GM19395 (cell line): ENCODE data around the gene LMO4.

Experiments used
- ATAC-seq: cut with Tn5 transposase; IDR thresholded peaks from one replicate; pipeline ENCODE4 v1.9.1; 2021; ENCODE audit warnings: mild to moderate bottlenecking, moderate library complexity; ENCODE audit not compliant: unreplicated experiment

LMO4 gene

GRCh38 chr1:87328272-87329050 is at the start of gene LMO4:
TSS of gene LMO4 (plus strand) at chr1:87328880. CDS start at chr1:87332016, 3,136 bp downstream.
- ATAC-seq = peak; percentile 77

DNA sequence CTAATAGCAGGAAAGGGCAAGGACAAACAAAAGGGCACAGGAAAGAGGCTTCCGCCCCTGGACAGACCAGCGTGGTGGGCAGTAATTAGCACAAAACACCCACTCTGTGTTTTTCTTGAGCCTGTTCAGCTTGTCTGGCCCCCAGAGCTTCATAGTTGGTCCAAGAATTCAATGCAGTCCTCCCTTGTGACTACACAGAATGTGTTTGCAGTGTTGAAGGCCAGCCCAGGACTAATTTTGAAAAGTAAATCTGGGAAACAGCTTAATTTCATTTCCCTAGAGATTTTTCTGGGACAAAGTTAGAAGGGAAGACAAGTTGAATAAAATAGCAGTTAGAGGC is 49.2 kb upstream of the LMO4 start:
- no peak for ATAC-seq

- ATAC-seq = no peak
Observed at GRCh38 chr1:87279966-87280535, 48.6 kb upstream of the LMO4 start.

DNA sequence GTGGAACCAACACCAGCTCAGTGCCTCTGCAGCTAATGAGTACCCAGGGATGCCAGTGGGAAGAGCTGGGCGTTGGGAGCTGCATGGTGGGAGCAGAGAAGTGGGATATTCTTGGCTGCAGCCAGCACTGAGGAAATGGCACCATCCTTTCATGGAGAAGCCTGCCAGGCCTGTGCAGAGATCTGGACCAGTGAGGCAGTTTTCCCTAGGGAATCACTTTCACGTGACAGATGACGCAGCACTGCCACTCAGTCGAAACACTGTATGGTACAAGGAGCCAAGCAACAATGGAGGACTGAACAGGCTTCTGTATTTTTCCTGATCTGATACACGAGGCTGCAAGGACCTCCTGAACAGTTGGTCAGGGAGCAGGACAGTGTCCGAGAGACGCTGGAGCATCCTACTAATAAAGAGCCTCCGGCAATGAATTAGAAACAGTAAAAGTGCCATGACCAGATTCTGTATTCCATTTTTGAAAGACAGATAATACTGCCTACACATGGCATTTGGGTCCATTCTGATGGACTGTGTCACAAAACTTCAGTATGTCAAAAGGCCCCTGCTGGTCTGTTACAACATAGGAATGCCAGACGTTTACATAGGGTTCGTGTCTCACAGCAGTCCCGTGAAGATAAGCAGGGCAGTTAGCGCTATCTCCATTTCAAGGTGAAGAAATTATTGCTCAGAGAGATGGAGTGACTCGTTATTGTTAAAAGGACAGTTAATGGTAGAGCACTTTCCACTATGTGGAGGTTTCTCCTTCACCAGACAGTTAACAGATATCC is 44.0 kb upstream of the LMO4 start:
- ATAC-seq = no peak

- no peak for ATAC-seq
Observed at GRCh38 chr1:87291107-87291506, 37.6 kb upstream of the LMO4 start.

DNA sequence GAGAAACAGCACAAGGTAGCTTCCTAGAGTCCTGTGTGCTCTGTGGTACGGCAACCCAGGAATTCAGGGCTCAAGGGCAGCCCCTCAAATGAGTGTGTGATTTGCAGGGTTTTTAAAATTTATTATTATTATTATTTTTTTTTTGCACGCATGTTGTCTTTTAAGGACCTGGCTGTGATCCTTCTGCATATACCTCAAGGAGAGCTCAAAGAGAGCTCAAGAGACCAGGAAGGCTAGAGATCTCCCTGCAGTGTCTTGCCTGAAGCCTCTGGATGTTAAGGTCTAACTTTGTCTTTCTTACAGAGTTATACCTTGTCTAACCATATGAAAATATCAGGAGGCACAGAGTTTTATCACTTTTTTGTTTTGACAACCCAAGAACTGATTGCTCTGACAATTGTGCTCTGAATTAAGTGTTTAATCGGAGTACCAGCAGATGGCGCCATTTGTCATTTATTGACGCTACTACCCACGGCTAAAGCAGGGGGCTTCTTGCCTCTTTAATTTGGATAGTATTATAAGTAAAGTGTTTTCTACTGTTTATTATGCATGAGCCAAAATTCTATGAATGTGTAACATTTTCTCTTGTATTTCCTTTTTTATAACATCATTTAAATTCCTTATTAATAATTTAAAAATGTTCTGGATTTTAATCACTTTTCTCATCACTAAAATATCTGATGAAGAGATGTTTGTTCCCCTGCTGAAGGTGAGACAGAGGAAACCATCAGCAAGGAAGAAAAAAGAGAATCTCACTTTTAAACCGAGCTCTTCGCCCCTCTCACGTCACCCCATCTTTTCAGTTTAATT is 35.8 kb upstream of the LMO4 start:
- no peak for ATAC-seq

- ATAC-seq = no peak
Observed at GRCh38 chr1:87294633-87295032, 34.0 kb upstream of the LMO4 start.

DNA sequence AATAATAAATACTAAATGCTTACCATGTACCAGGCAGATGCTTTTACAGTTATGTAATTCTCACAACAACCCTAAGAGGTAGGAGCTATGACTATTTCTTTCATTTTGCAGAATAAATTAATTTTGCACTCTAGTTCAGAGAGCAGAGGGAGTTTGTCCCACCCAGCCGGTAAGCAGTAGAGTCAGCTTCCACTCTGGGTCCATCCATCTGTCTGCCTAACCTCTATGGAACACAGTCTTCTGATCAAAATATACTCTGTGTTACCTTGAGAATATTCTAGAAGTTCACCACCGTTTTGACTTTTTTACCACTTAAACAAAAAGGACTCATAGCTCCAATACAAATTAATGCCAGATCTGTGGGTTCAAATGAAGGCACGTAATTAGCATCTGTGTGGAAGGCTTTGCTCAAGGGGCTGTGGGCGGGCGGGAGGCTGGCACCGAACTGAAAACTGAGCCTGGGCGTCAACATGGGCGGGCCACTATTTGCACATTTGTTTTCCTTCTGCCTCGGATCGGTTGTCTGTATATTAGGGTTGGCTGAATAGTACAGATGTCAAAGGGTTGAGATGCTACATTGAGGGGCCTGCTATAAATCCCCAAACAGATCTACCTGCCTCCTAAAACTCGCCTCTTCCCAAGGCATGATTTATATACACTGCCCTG is 33.1 kb upstream of the LMO4 start:
- no peak for ATAC-seq

DNA sequence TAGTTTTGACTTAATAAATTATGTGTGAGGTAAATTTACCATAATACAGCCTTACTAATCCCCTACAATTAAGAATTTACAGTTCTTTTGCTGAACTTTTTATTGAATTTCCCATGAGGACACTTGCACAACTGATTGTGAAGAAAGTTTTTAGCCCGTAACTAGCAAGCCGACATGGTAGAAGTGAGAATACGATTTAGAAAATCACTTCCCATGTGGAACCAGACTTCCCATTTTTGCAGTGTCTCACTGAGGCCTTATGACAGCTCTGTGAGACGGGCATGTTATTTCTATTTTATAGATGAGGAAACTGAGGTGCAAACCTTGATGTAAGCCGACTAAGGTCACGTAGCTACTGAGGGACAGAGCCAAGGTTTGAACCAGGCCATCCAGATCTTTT is 32.5 kb upstream of the LMO4 start:
- no peak for ATAC-seq

DNA sequence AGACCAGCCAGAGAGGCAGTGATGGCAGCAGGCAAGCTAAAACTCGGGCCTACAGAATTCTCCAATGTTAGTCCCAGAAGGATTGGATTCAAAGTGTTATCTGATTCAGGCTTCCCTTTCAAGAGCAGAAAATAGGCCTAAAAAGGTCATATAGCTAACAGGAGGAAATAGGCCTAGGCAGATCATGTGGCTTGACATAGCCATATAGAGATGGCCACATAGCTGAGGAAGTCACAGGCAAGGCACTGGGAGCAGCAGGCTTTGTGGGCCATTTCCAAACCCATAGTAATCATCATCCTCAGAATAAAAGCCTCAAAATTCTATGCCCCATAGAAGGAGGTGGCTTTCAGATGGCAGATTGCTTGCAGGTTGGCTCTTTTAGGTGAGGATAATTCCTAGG is 29.0 kb upstream of the LMO4 start:
- ATAC-seq = no peak

DNA sequence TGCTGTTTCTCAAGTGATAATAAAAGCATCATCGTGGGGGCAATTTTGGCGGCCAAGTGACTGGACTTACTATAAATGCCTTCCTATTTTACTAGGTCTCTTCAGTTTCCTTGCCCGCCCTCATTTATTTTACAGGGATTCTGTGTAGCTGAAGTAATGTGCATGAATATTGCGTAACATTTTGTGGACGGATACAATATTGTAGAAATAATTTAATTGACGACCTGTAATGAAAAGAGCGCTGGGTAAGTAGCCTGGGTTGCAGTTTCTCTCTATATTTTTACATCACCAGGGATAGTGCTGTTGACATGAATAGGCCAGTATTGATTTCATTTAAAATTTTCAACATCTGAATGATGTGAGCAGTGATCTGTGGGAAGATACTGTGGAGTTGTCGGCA is 28.1 kb upstream of the LMO4 start:
- no peak for ATAC-seq

DNA sequence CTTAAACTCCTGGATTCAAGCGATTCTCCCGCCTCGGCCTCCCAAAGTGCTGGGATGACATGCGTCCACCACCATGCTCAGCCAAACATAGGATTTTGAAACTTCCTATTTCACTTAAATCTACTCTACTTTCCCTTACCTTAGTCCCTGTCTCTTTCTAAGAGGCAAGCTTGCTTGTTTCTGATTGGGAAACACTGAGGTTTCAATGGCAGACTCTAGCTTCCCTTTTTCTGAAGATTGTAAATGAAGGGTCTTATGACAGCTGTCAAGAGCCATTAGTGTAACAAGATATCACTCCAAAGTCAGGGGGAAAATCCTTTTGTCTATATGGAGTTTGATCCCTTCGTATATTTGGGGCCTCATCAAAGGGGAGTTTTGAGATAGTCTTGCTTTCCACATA is 23.5 kb upstream of the LMO4 start:
- ATAC-seq = no peak

- no peak for ATAC-seq
Observed at GRCh38 chr1:87305762-87306161, 22.9 kb upstream of the LMO4 start.

DNA sequence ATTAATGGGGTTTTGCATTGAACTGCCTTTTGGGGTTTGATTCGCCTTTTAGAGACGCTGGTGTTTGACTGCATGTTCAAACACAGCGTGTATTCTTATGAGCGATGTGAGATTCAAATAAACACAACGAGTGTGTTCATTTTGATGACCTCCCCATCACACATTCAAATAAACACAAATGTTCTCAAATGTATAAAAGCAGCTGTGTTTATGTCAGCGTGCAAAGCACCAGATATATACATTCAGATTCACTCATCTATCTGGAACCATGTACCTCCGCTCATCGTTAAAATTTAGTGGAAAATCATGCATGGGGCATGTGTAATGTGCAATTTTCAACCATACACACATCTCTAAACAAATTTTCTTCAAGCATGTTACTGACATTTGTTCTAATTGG is 21.4 kb upstream of the LMO4 start:
- ATAC-seq = no peak

- no peak for ATAC-seq
Observed at GRCh38 chr1:87307931-87308330, 20.7 kb upstream of the LMO4 start.

- ATAC-seq = no peak
Observed at GRCh38 chr1:87314091-87314490, 14.6 kb upstream of the LMO4 start.

GRCh38 chr1:87318056-87318650 is 10.5 kb upstream of the LMO4 start:
- ATAC-seq = no peak

- ATAC-seq = no peak
Observed at GRCh38 chr1:87318806-87319205, 9.9 kb upstream of the LMO4 start.

DNA sequence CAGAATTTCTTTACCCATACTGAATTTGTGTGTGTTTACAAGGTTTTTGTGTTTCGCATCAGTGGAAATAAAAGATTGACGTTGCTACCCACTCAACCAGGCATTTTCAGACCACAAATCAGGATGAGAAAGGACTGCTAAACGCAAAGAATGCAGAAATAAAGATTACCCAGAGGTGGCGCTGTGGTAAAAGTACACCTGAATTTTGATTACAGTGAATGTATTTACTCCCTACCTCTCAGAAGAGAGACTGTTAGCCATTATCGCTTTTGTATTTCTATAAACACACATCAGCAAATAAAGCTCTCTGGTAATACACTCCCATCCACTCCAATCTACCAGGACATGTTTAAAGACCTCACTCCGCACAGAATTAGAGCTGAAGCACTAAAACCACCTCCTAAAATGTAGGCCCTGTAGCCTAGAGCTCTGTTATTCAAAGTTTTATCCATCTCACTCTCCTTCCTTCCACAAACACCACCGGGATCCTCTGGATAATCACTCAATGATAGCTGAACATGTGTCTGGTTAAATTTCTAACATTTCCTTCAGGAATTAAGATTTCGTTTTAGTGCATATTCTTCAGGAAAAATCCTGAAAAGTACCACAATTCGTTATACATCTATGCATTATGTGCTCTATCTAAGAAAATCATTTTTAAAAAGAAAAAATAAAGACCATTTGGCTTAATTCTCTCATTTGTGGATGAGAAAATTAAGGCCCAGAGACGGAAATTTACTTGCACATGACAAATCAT is 2.5 kb upstream of the LMO4 start:
- no peak for ATAC-seq
